ENCODE results near the gene ISOC1. TPM values are rescaled to one million over a fixed set of nuclear protein-coding genes. Genes with fewer than 3 reads are reported as not detected.

Gene ISOC1
- 26.3 and 30.0 TPM in 2 replicates for total RNA-seq (ENCODE audit: low replicate concordance)
- long read RNA-seq, transcript ISOC1-201 (5 exons, 1,940 nt), result major isoform, 166 of 176 reads
- long read RNA-seq, partial matches to known transcripts, result 2 of 176 reads
- long read RNA-seq, other reads (novel, unspliced or antisense), result 8 of 176 reads

- peaks cover 8% of the 10 kb centered on the region for H3K27me3 Mint-ChIP-seq
- peaks cover 3% of the 10 kb centered on the region for H3K36me3 Mint-ChIP-seq
- peak; percentile 96 for DNase-seq (ENCODE audit: extremely low spot score, unreplicated experiment)
- TF ChIP-seq CTCF (conservative IDR thresholded peaks at IDR 0.05), result peak; percentile 47
- H3K4me1 Mint-ChIP-seq (ENCODE audit: unreplicated experiment), result peaks cover 26% of the 10 kb centered on the region
- no peaks in the 10 kb centered on the region for H3K9me3 Mint-ChIP-seq
- peak within 1 kb of the TSS; percentile 92 for H3K4me3 Mint-ChIP-seq
- H3K27ac Mint-ChIP-seq, result peak within 1 kb of the TSS; percentile 80
Observed at GRCh38 chr5:129094087-129094923, at the start of gene ISOC1. TSS of gene ISOC1 (plus strand) at chr5:129094749. CDS start at chr5:129094767, 18 bp downstream.

GRCh38 chr5:129046151-129046550, 48.4 kb upstream of the ISOC1 start:
- DNase-seq (ENCODE audit: extremely low spot score, unreplicated experiment), result no peak
- Mint-ChIP-seq H3K4me3 (no peak overlapping the region), H3K4me1 (ENCODE audit: unreplicated experiment) (no peaks in the 10 kb centered on the region)

GRCh38 chr5:129048509-129048908, 46.0 kb upstream of the ISOC1 start:
- H3K4me3 Mint-ChIP-seq, result no peak overlapping the region
- DNase-seq (ENCODE audit: extremely low spot score, unreplicated experiment), result no peak
- H3K4me1 Mint-ChIP-seq (ENCODE audit: unreplicated experiment), result no peaks in the 10 kb centered on the region
- H3K27ac Mint-ChIP-seq, result no peak overlapping the region
- H3K27me3 Mint-ChIP-seq, result no peaks in the 10 kb centered on the region
- peaks cover 16% of the 10 kb centered on the region for H3K9me3 Mint-ChIP-seq
- no peak for TF ChIP-seq CTCF (conservative IDR thresholded peaks at IDR 0.05)
- no peaks in the 10 kb centered on the region for H3K36me3 Mint-ChIP-seq

More at GRCh38 chr5:129046151-129046550, 48.4 kb upstream of the ISOC1 start:
- Mint-ChIP-seq H3K27me3 (no peaks in the 10 kb centered on the region), H3K9me3 (peaks cover 16% of the 10 kb centered on the region), H3K36me3 (no peaks in the 10 kb centered on the region), H3K27ac (no peak overlapping the region)
- no peak for TF ChIP-seq CTCF (conservative IDR thresholded peaks at IDR 0.05)

GRCh38 chr5:129049126-129049799, 45.3 kb upstream of the ISOC1 start:
- peaks cover 13% of the 10 kb centered on the region for H3K9me3 Mint-ChIP-seq
- H3K36me3 Mint-ChIP-seq, result no peaks in the 10 kb centered on the region
- no peak for TF ChIP-seq CTCF (conservative IDR thresholded peaks at IDR 0.05)
- no peaks in the 10 kb centered on the region for H3K4me1 Mint-ChIP-seq (ENCODE audit: unreplicated experiment)
- H3K27me3 Mint-ChIP-seq, result no peaks in the 10 kb centered on the region
- no peak for DNase-seq (ENCODE audit: extremely low spot score, unreplicated experiment)
- no peak overlapping the region for H3K4me3 Mint-ChIP-seq
- H3K27ac Mint-ChIP-seq, result no peak overlapping the region

GRCh38 chr5:129051283-129051682, 43.3 kb upstream of the ISOC1 start:
- Mint-ChIP-seq H3K27ac (peak overlapping the region; percentile 29), H3K4me1 (ENCODE audit: unreplicated experiment) (no peaks in the 10 kb centered on the region), H3K9me3 (peaks cover 2% of the 10 kb centered on the region), H3K27me3 (no peaks in the 10 kb centered on the region), H3K36me3 (no peaks in the 10 kb centered on the region), H3K4me3 (no peak overlapping the region)
- no peak for DNase-seq (ENCODE audit: extremely low spot score, unreplicated experiment)
- no peak for TF ChIP-seq CTCF (conservative IDR thresholded peaks at IDR 0.05)

Data from type B pancreatic cell (in vitro differentiated cells).